DMS53 treated with DMSO at 0.1 percent for 48 hours (cell line): Measurements from ENCODE around the gene AIPL1.

Source experiments
- DNase-seq: peaks from one replicate; lab custom pipeline; 2025; ENCODE audit not compliant: unreplicated experiment; lab: John Stamatoyannopoulos, UW

The AIPL1 gene

GRCh38 chr17:6423931-6424330 lies 11.0 kb downstream of the AIPL1 start:
- DNase-seq, result no peak

- no peak for DNase-seq
Measured at GRCh38 chr17:6422654-6423241, 12.2 kb downstream of the AIPL1 start.

- peak; percentile 72 for DNase-seq
Measured at GRCh38 chr17:6421700-6422604, 13.0 kb downstream of the AIPL1 start.

DNA sequence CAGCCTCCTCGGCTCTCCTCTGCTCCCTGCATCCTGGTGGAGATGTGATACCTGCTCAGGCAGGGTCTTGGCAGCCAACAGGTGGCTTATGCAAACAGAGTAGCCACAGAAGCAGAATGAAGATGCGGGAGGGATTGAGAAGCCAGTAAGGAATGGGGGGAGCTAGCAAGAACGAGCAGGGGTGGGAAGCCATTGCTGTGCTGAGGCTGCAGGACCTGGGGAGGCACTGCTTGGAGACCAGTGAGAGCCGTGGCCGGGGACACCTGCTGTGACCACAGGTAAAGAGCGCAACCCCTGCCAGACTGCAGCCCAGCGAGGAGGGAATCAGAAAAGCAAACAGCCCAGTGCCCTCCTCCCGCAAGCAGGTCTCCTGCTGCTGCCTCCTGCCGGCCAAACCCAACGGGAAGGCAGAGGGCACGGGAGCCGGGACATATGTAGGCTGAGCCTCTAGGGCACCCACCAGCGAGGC lies 14.7 kb downstream of the AIPL1 start:
- no peak for DNase-seq

DNA sequence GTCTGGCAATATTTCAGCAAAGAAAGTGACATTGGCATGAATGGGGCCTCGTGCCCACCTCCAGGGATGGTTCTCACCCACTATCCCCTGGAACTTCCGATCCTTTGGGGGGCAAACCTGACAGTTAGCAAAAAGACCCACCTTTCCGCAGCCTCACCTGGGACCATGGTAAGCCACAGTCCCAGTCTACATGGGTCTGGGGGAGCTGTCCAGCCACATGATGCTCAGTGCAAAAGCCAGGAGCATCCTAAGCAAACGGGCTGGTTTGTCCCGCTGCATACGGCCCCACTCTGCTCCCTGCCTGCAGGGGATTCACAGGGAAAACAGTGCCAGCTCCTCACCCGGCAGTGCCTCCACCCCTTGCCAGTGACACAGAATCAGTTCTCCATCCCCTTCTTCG lies 19.3 kb downstream of the AIPL1 start:
- no peak for DNase-seq

GRCh38 chr17:6413065-6413464 lies 21.9 kb downstream of the AIPL1 start:
- DNase-seq, result peak; percentile 59

DNA sequence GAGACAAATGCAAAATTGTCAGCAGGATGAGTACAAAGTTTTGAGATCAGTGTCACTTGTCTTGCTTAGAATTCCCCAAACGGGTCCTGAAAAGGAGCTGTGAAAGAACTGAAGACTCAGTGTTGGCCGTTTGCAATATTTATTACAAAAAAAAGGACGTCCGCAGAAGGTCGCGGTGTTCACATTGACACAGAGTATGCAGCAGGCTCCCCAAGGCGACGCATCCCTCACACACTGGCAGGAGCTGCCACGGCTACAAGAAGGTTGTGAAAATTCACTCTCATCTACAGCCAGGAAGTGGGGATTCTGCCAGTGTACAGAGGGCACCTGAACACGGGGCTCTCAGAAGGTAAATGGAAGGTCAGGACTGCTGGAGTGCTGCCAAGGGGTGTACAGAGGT lies 26.2 kb downstream of the AIPL1 start:
- DNase-seq, result no peak

DNA sequence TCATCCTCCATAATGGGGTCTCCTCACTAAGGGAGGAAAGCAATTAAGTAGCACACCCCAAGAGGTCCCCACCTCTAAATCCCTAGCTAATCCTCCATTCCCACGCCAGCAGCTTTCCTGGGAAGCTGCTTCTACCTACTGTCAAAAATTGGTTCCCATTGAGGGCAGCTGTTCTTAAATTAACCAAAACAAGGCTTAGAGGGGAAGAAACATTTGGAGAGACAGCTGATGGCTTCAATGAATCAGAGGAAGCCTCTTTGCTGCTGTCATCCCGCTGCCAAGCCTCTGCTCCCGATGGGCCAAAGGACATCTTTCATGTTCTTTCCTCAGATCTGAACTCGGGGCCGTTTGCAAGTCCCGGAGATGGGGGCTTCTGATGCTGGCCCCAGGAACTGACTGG lies 26.6 kb downstream of the AIPL1 start:
- no peak for DNase-seq

- DNase-seq, result no peak
Measured at GRCh38 chr17:6402258-6402657, 32.7 kb downstream of the AIPL1 start.

DNA sequence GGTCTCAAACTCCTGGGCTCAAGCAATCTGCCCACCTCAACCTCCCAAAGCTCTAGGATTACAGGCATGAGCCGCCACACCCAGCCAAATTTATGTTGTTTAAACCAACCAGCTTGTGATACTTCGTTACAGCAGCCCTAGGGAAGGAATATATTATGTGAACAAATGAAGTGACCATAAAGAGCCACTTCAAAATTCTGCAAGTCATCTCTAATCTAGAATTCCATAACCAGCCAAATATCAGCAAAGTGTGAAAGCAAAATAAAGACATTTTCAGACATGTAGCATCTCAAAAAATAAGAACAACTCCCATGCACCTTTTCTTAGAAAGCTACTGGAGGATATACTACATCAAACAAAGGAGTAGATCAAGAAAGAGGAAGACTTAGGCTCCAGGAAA lies 36.0 kb downstream of the AIPL1 start:
- DNase-seq, result no peak

DNA sequence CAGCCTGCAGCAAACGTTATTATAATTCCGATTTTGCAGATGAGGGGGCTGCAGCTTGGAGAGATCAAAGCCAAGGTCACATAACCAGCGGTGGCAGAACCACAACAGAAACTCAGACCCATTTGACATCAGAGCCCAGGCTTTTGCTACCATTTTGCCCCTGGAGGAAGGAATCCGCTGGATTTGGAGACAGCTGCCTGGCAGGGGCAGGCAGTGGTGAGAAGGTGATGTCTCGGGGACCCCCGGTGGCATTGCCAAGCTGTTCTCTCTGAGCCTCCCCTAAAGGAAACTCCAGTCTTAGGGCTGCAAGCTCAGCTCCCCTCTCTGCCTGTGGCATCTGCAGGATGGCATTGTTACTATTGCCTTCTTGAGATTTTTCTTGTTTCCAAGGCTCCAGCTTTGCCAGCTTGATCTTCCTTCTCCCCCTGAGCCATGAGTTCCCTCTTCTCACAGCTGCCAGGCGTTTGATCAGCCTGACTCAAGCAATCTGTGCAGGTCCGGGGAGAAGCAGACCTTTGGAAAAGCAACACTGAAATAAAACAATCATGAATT lies 40.8 kb downstream of the AIPL1 start:
- no peak for DNase-seq

DNA sequence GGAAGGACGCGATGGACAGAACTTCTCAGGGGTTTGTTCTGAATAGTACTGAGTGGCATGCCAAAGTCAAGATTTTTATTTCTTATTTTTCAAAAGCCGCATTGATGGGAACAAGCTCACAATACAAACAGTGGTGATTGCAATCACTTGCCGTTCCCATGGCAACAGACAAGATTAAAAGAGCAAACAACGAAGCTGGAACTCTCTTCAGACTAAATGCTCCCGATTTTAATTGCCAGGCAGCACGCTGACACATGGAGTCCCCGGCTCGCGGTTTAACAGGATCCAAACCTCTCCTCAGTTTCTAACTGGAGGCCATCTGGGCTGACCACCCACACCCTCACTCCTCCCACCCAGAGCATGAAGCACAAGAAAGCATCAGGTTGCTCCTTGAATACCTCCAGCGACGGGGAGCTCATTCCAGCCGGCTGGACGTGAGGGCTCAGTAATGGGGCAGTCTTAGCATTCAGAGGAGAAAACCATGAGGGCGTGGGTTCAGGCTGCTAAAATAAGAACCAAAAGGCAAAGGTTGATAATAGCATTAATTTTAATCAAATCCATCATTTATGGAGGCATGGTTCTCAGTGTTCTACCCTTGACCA lies 41.5 kb downstream of the AIPL1 start:
- DNase-seq, result no peak

- no peak for DNase-seq
Measured at GRCh38 chr17:6392609-6393350, 42.1 kb downstream of the AIPL1 start.

DNA sequence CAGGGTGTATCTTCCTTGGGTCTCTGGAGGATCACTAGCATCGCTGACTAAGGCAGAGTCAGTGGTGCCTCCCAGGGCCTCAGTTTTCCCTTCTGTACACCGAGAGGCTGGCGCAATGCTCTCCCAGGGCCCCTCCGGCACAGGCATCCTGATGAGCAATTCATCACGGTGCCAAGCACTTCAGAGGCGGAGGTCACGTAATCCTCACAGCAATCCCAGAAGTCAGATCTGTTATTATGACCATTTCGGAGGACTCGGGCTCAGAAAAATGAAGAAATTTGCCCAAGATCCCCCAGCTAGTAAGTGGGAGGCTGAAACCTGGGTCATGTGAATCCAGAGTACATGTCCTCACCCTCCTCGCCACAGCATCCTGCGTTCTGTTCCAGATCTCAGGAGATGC lies 46.5 kb downstream of the AIPL1 start:
- no peak for DNase-seq

- no peak for DNase-seq
Measured at GRCh38 chr17:6387858-6388257, 47.1 kb downstream of the AIPL1 start.

DNA sequence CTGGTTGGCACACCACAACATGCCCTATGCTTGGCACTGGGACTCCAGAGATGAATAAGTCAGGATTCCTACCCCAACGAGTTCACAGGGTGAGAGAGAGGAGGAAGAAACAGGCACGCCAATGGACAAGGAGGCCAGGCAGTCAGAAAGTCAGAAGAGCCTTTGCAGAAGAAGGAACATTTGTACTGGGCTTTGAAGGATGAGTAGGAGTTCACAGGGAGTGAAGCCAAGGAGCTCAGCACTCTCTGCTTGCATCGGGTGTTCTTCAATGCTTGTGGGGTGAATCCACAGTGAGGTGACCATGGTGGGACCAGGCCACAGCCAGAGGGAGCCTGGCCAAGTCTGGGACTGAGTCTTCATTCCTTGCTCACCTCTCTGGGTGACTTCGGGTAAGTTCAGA lies 47.5 kb downstream of the AIPL1 start:
- DNase-seq, result no peak

DNA sequence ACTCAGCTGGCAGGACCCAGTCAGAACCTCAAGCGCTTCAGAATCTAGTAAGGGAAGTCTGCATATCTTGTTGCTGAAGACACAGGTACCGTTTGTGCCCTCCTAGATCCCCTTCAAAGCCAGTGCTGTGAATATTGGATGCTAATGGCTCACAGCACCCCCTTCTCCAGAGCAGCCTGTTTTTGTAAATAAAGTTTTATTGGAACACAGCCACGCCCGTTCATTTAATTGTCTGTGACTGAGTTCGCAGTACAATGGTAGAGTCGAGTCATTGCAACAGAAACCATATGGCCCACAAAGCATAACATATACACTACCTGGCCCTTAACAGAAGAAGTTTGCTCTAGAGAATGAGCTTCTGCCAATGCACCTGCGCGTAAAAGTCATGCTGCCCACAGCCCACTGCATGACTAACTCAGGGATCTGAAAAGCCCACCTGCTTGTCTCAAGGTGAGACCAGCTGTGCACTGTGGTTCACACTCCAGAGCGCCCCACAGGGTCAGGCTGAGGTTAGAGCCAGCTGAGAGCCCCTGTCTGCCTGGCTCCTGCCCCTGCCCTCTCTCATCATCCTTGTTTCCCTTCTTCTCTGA lies 48.8 kb downstream of the AIPL1 start:
- DNase-seq, result no peak

- DNase-seq, result no peak
Measured at GRCh38 chr17:6384481-6384880, 50.4 kb downstream of the AIPL1 start.

- DNase-seq, result no peak
Measured at GRCh38 chr17:6381526-6382465, 53.1 kb downstream of the AIPL1 start.
